HFFc6 (cell line): ENCODE measurements around the gene ST6GAL2. TPM values are rescaled to one million over a fixed set of nuclear protein-coding genes. Genes with fewer than 3 reads are reported as not detected.

ENCODE experiments used
- DNase-seq: peaks from one replicate; pipeline ENCODE4 v3.0.0-alpha.2; 2018
- H3K27ac Mint-ChIP-seq: 2 replicates; pipeline ENCODE4 v1.8.0; 2020; ENCODE audit warnings: mild to moderate bottlenecking, mixed read lengths
- H3K27me3 Mint-ChIP-seq: 2 replicates; pipeline ENCODE4 v1.8.0; 2021; ENCODE audit warnings: mild to moderate bottlenecking, moderate library complexity, mixed read lengths; ENCODE audit not compliant: insufficient read depth
- H3K36me3 Mint-ChIP-seq: 2 replicates; pipeline ENCODE4 v1.8.0; 2021; ENCODE audit warnings: low read depth, mixed read lengths
- H3K4me1 Mint-ChIP-seq: 2 replicates; pipeline ENCODE4 v1.8.0; 2020; ENCODE audit warnings: low read depth, mixed read lengths
- H3K4me3 Mint-ChIP-seq: 2 replicates; pipeline ENCODE4 v1.8.0; 2020; ENCODE audit warnings: mild to moderate bottlenecking, moderate library complexity, mixed read lengths
- H3K9me3 Mint-ChIP-seq: 2 replicates; pipeline ENCODE4 v1.8.0; 2020; ENCODE audit warnings: mild to moderate bottlenecking, mixed read lengths
- total RNA-seq, 6 experiments: library from RNA; stranded (reverse); fragmentation: NEBNext Ultra II Directional; extraction: Animal tissue kit (Norgen Biotek cat#: 25700); gene quantifications; 2 replicates in 1 of 6; 3 replicates in 5 of 6; pipeline ENCODE4 v1.2.3, GENCODE V29; 2021
- TF ChIP-seq, protein P1 (sequence below): fragments of 200-600 bp; sonication (generic); IDR thresholded peaks from 2 replicates; pipeline ENCODE4 v1.5.0; 2021; ENCODE audit warnings: antibody characterized with exemption, mild to moderate bottlenecking

ST6GAL2 gene
- total RNA-seq, 6 experiments from 2014 or later: 0.14 to 0.24 TPM; not detected in 4

- Mint-ChIP-seq H3K9me3 (no peaks in the 10 kb centered on the region), H3K4me3 (no peak overlapping the region), H3K27ac (no peak overlapping the region), H3K4me1 (no peaks in the 10 kb centered on the region), H3K27me3 (peaks cover 7% of the 10 kb centered on the region), H3K36me3 (no peaks in the 10 kb centered on the region)
- TF ChIP-seq, protein P1, sequence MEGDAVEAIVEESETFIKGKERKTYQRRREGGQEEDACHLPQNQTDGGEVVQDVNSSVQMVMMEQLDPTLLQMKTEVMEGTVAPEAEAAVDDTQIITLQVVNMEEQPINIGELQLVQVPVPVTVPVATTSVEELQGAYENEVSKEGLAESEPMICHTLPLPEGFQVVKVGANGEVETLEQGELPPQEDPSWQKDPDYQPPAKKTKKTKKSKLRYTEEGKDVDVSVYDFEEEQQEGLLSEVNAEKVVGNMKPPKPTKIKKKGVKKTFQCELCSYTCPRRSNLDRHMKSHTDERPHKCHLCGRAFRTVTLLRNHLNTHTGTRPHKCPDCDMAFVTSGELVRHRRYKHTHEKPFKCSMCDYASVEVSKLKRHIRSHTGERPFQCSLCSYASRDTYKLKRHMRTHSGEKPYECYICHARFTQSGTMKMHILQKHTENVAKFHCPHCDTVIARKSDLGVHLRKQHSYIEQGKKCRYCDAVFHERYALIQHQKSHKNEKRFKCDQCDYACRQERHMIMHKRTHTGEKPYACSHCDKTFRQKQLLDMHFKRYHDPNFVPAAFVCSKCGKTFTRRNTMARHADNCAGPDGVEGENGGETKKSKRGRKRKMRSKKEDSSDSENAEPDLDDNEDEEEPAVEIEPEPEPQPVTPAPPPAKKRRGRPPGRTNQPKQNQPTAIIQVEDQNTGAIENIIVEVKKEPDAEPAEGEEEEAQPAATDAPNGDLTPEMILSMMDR: no peak
- no peak for DNase-seq
Observed at GRCh38 chr2:106869512-106870275, 16.3 kb downstream of the ST6GAL2 start.

DNA sequence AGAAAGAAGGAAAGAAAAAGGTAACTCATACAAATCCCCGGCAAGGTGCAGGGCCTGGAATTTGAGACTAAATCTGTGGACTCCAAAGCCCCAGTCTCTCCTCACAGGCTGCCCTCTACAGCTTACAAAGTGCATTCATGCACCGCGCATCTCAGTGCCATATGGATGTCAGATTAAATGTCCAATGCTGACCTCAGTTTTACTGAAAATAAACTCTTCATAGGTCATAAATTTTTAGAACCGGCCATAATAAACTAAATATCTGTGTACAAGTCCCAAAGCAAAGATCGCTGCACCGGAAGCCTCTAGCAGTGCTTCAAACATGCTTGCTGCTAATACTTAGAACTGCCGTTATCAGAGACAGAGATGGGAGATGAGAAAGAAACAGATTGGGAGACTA, 17.7 kb downstream of the ST6GAL2 start:
- Mint-ChIP-seq H3K36me3 (no peaks in the 10 kb centered on the region), H3K4me1 (no peaks in the 10 kb centered on the region), H3K27ac (no peak overlapping the region), H3K27me3 (peaks cover 4% of the 10 kb centered on the region; the same call in 1 of the 2 replicates), H3K4me3 (no peak overlapping the region), H3K9me3 (no peaks in the 10 kb centered on the region)
- TF ChIP-seq, protein P1: peak; percentile 60
- DNase-seq: no peak

DNA sequence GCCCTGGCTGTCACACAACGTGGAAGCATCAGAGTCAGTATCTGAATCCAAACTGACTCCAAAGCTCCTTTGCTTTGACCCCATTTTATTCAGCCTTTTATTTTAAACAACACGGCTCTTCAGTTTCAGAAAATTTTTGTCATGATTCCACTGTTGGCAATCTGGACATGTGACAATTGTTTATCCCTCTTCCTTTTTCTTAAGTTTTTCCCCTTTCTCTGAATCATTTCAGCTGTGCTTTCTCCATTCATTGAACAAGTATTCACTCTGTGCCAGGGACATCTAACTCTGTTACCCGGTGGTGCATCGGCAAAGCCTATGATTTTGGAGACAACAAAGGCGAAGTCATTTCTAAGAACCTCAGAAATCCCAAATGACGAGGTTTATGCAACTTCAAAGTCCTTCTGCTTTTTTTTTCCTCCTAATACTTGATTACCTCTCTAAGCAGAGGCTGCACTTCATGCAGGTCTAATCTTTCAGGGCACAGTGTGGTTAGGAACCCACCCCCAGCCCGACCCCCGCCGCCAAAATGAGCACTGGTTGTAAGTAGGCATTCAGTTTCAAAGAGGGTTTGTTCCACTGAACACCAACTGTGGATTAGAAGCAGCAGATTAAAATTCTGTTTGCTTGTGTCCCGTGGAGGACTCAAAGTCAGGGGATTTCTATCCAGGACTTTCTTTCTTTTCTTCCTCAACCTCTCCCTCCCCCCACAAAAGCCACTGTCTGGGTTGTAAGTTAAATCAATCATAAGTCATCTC, 18.6 kb downstream of the ST6GAL2 start:
- DNase-seq: no peak
- Mint-ChIP-seq H3K4me1 (no peaks in the 10 kb centered on the region), H3K36me3 (no peaks in the 10 kb centered on the region), H3K4me3 (no peak overlapping the region), H3K27ac (no peak overlapping the region), H3K27me3 (peaks cover 4% of the 10 kb centered on the region; the same call in 1 of the 2 replicates), H3K9me3 (no peaks in the 10 kb centered on the region)
- TF ChIP-seq, protein P1: no peak

DNA sequence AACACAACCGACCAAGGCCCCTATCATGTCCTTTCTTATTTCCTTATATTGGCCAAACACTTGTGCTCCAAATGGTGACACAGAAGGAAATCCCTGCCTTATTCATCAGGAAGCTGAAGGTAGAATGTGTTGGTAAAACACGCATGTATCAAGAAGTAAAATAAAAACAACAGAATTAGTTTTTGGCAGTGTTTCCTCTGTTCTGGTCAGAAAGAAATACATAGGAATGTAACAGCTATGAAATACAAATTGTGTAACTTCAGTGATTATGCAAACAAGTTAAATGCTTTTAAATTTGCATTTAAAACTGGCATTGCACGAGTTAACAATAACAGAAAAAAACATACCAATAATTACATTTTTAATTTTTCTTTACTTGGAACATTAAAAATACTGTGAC, 19.3 kb downstream of the ST6GAL2 start:
- H3K9me3 Mint-ChIP-seq: no peaks in the 10 kb centered on the region
- no peak overlapping the region for H3K27ac Mint-ChIP-seq
- H3K4me3 Mint-ChIP-seq: no peak overlapping the region
- peaks cover 4% of the 10 kb centered on the region; the same call in 1 of the 2 replicates for H3K27me3 Mint-ChIP-seq
- TF ChIP-seq, protein P1: no peak
- no peaks in the 10 kb centered on the region for H3K4me1 Mint-ChIP-seq
- DNase-seq: no peak
- no peaks in the 10 kb centered on the region for H3K36me3 Mint-ChIP-seq

DNA sequence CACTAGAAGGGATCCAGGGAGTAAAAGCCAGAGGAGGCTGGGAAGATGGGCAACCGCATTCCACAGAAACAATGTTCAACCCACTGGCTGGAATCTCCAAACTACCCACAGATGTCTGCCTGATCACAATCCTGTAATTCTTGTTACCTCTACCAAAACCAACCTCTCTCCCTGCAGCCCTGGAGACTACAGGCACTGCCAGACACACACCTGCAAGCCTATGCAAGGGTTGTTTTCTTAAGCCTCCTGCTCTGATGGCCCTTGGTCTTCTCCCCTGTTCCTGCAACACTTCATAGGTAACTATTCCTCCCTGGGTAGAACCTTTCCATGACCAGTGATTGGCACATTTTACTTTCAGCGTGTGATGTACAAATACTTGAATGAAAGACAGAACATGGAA, 21.9 kb downstream of the ST6GAL2 start:
- H3K36me3 Mint-ChIP-seq: no peaks in the 10 kb centered on the region
- no peak for DNase-seq
- H3K27ac Mint-ChIP-seq: no peak overlapping the region
- no peaks in the 10 kb centered on the region for H3K4me1 Mint-ChIP-seq
- H3K9me3 Mint-ChIP-seq: peaks cover 5% of the 10 kb centered on the region; the same call in 1 of the 2 replicates
- H3K27me3 Mint-ChIP-seq: peaks cover 9% of the 10 kb centered on the region
- H3K4me3 Mint-ChIP-seq: no peak overlapping the region
- TF ChIP-seq, protein P1: no peak
